Measurements from ENCODE around the gene CA9.

GRCh38 chr9:35725362-35725761, 51.6 kb downstream of the CA9 start:
- TF ChIP-seq CTCF (IDR thresholded peaks at IDR 0.05) (no peak), POLR2A (IDR thresholded peaks at IDR 0.05; ENCODE audit: low read depth) (no peak), POLR2AphosphoS5 (IDR thresholded peaks at IDR 0.05) (no peak), EP300 (IDR thresholded peaks at IDR 0.05) (no peak)

Measured in esophagus muscularis mucosa (tissue), 4 donors.